GM18520 (cell line): ENCODE results near the gene SYNPO2.
"Not testable (repeated sequence)": the region's sequence is repeated elsewhere in the genome, so short reads cannot be mapped to it uniquely, and the experiment has no call there.

Experiments used
- ATAC-seq: cut with Tn5 transposase; IDR thresholded peaks from one replicate; pipeline ENCODE4 v1.9.1; 2021; ENCODE audit not compliant: unreplicated experiment

SYNPO2 gene

GRCh38 chr4:118995693-118996391 lies 107.2 kb downstream of the SYNPO2 start:
- ATAC-seq = no peak

- ATAC-seq = no peak
These were observed 108.9 kb downstream of the SYNPO2 start for GRCh38 chr4:118997601-118998000.

- no peak for ATAC-seq
These were observed 111.3 kb downstream of the SYNPO2 start for GRCh38 chr4:118999919-119000318.

DNA sequence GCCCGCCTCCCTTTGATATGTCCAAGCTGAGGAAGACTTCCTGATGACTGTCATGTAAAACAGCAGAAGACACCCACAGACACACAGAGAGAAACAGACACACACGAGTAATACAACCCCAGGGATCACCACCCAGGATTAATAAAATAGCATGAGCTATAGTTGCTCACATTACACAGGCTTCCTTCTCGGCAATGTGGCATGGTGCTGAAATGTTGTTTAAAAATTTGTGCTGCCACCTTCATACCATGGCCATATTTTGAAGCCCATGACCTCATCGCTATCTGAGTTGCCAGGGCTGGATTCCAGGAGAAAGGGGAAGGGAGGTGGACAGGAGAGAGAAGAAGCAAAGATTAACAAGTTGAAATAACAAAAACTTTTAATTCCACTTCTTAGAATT lies 111.7 kb downstream of the SYNPO2 start:
- no peak for ATAC-seq

- ATAC-seq = no peak
These were observed 113.8 kb downstream of the SYNPO2 start for GRCh38 chr4:119002476-119002875.

DNA sequence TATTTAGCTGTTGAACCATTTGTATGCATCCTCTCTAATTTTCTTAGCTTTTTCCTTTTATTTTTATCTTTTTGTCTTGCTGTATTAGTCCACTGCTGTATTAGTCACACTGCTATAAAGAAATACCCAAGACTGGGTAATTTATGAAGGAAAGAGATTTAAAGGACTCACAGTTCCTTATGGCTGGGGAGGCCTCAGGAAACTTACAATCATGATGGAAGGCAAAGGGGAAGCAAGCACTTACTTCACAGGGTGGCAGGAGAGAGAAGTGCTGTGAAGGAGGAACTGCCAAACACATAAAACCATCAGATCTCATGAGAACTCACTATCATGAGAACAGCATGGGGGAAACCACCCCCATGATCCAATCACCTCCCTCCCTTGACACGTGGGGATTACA lies 114.3 kb downstream of the SYNPO2 start:
- not testable (repeated sequence) for ATAC-seq

- no peak for ATAC-seq
These were observed 117.3 kb downstream of the SYNPO2 start for GRCh38 chr4:119005928-119006460.

- no peak for ATAC-seq
These were observed 120.1 kb downstream of the SYNPO2 start for GRCh38 chr4:119008761-119009160.

- not testable (repeated sequence) for ATAC-seq
These were observed 121.6 kb downstream of the SYNPO2 start for GRCh38 chr4:119010221-119010620.

GRCh38 chr4:119010909-119011606 lies 122.4 kb downstream of the SYNPO2 start:
- ATAC-seq = no peak

- ATAC-seq = no peak
These were observed 122.9 kb downstream of the SYNPO2 start for GRCh38 chr4:119011607-119011988.

- no peak for ATAC-seq
These were observed 126.0 kb downstream of the SYNPO2 start for GRCh38 chr4:119014658-119015057.

DNA sequence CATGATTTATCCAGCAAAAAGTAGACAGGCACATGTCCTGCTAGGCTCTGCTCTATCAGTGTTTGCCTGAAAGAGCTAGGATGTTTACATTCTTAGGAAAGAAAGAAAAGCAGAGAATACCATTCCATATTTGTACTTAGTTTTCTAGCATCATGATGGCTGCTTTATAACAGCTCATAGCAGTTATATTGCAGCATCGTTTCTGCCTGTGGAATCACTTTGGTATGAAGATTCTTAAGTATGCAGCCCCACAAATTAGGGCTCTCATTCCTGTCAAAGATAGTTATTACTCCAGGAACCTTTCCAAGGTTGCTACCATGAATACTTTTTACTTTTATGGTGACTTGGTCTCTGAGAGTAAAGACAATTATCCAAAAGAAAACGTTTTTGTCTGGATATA lies 128.0 kb downstream of the SYNPO2 start:
- ATAC-seq = no peak

- no peak for ATAC-seq
These were observed 129.0 kb downstream of the SYNPO2 start for GRCh38 chr4:119017636-119018035.

DNA sequence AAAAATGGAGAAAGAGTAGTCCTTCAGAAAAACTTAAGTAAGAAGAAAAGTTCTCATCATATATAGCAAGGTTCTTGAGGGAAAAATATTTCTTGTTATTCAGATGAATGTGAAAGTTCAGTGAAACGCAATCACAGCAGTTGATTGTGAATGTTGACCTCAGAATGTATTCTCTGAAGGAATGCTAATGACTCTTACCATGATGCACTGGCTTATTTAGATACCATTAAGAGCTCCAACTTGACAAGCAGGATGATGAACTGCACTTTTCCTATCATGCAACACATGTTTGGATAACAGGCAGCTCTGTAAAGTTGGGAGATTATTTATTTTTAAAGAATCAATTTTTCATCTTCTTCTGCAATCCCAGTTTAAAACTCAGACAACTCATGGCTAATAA lies 131.5 kb downstream of the SYNPO2 start:
- ATAC-seq = no peak

DNA sequence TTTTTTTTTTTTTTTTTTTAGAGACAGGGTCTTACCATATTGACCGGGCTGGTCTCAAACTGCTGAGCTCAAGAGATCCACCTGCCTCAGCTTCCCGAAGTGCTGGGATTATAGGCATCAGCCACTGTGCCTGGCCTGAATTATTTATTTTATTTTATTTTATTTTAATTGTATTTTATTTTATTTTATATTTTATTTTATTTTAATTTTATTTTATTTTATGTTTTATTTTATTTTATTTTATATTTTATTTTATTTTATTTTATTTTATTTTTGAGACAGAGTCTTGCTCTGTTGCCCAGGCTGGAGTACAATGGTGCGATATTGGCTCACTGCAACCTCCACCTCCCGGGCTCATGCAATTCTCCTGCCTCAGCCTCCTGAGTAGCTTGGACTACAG lies 133.9 kb downstream of the SYNPO2 start:
- not testable (repeated sequence) for ATAC-seq

DNA sequence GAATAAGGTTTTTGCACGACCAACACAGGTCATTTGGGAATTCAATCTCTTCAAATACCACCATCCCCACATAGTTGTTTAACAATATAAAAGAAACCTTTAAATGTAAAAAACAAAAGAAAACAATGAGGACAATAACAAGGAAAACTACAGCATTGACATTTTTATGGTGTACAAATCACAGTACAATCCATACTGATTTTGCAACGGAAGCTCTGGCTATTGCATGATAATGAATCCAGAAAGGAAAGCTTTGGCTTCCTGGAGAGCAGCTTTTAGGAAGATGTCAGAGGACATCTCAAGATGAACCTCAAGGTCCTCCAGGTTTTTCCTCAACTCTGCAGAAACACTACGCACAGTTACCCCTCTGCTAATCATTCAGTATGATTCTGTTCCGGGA lies 135.4 kb downstream of the SYNPO2 start:
- no peak for ATAC-seq

GRCh38 chr4:119025420-119025819 lies 136.8 kb downstream of the SYNPO2 start:
- no peak for ATAC-seq

GRCh38 chr4:119025916-119026661 lies 137.4 kb downstream of the SYNPO2 start:
- no peak for ATAC-seq

GRCh38 chr4:119026662-119027444 lies 138.2 kb downstream of the SYNPO2 start:
- ATAC-seq = no peak

DNA sequence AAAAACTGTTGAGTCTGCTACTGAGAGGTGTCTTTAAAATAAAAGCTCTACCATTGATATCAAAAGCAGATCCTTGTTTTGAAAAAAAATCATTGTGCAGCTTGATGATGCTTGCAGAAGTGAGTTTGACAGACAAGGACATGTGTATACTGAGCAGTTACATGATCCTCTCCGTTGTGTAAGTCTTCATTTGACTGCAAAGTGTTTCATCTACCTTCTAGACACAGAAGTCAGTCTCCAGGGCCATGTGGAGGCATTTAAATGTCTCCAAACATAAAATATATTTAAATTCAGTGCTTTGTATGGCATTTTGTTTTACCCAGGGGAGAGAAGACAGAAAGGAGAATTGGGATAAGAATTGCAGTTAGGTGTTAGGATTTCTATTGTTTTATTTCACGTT lies 139.2 kb downstream of the SYNPO2 start:
- ATAC-seq = no peak
